Body of pancreas (tissue), 4 donors: ENCODE measurements around the gene PDLIM5.

Source experiments
- POLR2A ChIP-seq, 3 donors: fragments of 450-650 bp; IDR thresholded peaks; one replicate each; pipeline ENCODE4 v1.6.1; 2016; ENCODE audit warnings: antibody characterized with exemption in 3 of 3, mild to moderate bottlenecking in 2 of 3
- TF ChIP-seq, protein P1 (sequence below), 7 experiments: fragments of 450-650 bp in 4 of 7; fragments of 200-600 bp in 3 of 7; sonication (generic) in 3 of 7; IDR thresholded peaks; one replicate each; pipeline ENCODE4 v1.5.1; 2016 to 2019; ENCODE audit warnings: antibody characterized with exemption in 7 of 7

DNA sequence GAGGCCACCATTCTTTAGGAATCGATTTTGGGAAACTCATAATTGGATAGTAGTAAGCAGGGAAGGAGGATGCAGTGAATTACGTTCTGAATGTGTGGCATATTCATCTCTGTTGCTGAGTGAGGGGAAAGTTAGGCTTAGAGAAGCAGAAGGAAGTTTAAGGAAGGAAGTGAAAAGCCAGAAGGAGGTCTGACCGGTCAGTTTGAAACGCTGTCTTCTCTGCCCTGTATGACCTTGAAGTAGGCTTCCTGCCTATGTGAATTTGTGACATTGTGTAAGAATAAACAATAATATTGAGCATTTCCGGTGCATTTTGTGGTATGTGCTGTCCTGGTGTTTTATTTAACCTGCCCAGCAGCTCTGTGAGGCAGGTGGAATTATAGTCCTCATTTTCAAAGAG, 67.3 kb downstream of the PDLIM5 start:
- TF ChIP-seq, protein P1, sequence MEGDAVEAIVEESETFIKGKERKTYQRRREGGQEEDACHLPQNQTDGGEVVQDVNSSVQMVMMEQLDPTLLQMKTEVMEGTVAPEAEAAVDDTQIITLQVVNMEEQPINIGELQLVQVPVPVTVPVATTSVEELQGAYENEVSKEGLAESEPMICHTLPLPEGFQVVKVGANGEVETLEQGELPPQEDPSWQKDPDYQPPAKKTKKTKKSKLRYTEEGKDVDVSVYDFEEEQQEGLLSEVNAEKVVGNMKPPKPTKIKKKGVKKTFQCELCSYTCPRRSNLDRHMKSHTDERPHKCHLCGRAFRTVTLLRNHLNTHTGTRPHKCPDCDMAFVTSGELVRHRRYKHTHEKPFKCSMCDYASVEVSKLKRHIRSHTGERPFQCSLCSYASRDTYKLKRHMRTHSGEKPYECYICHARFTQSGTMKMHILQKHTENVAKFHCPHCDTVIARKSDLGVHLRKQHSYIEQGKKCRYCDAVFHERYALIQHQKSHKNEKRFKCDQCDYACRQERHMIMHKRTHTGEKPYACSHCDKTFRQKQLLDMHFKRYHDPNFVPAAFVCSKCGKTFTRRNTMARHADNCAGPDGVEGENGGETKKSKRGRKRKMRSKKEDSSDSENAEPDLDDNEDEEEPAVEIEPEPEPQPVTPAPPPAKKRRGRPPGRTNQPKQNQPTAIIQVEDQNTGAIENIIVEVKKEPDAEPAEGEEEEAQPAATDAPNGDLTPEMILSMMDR (IDR thresholded peaks at IDR 0.05): no peak
- TF ChIP-seq POLR2A (IDR thresholded peaks at IDR 0.05): no peak
